Naive thymus-derived CD4-positive, alpha-beta T cell (primary cell): ENCODE measurements around the gene TTC7B. TPM values are rescaled to one million over a fixed set of nuclear protein-coding genes. Genes with fewer than 3 reads are reported as not detected.

ENCODE experiments used
- ATAC-seq: fragments of 150-1000 bp; cut with Tn5 transposase; 2 replicates; pipeline ENCODE4 v1.10.0; 2021; ENCODE audit warnings: mild to moderate bottlenecking, moderate library complexity
- CTCF ChIA-PET: fragments of 350-600 bp; sonication (Branson Sonifier 250); formaldehyde crosslinking; loops from one replicate; lab custom pipeline; 2021; ENCODE audit warnings: antibody characterized with exemption; lab: Charles Lee
- POLR2A ChIA-PET: fragments of 350-600 bp; sonication (Branson Sonifier 250); formaldehyde crosslinking; loops from one replicate; lab custom pipeline; 2021; ENCODE audit warnings: antibody characterized with exemption, inconsistent platforms; lab: Charles Lee
- DNase-seq, 9 donors: peaks; one replicate each; pipeline versions ENCODE4 v3.0.0 to v3.0.0-alpha.2; 2020 to 2022; ENCODE audit warnings: mixed read lengths in 1 of 9
- H3K27ac ChIP-seq: one replicate; pipeline ENCODE4 v1.7.0; 2013; ENCODE audit warnings: mild to moderate bottlenecking, low read depth, low read length, moderate library complexity
- H3K27me3 ChIP-seq, 2 donors: one replicate each; pipeline ENCODE4 v1.7.0; 2013; ENCODE audit warnings: low read length in 2 of 2, mild to moderate bottlenecking in 2 of 2, moderate library complexity in 2 of 2; ENCODE audit not compliant: control insufficient read depth in 2 of 2, insufficient read depth in 2 of 2
- H3K36me3 ChIP-seq, 3 experiments: 1 replicate in 2 of 3; 2 replicates in 1 of 3; pipeline ENCODE4 v1.7.0; 2013; ENCODE audit warnings: low read length in 3 of 3, mild to moderate bottlenecking in 3 of 3, moderate library complexity in 1 of 3; ENCODE audit not compliant: insufficient read depth in 3 of 3, control insufficient read depth in 2 of 3
- H3K4me1 ChIP-seq, 2 donors: one replicate each; pipeline ENCODE4 v1.7.0; 2013; ENCODE audit warnings: low read length in 2 of 2, mild to moderate bottlenecking in 2 of 2, moderate library complexity in 1 of 2; ENCODE audit not compliant: control insufficient read depth in 2 of 2, insufficient read depth in 2 of 2
- H3K4me3 ChIP-seq: 2 replicates; pipeline ENCODE4 v1.7.0; 2013; ENCODE audit warnings: mild to moderate bottlenecking, low read length
- H3K9me3 ChIP-seq, 3 experiments: 1 replicate in 2 of 3; 2 replicates in 1 of 3; pipeline ENCODE4 v1.7.0; 2013; ENCODE audit warnings: low read length in 3 of 3; ENCODE audit not compliant: control insufficient read depth in 2 of 3
- H3K27ac Mint-ChIP-seq, 9 donors: one replicate each; pipeline ENCODE4 v1.8.0; 2020 to 2022; ENCODE audit warnings: mixed read lengths in 9 of 9, mild to moderate bottlenecking in 8 of 9, moderate library complexity in 5 of 9, inconsistent platforms in 2 of 9
- H3K27me3 Mint-ChIP-seq, 5 donors: one replicate each; pipeline ENCODE4 v1.8.0; 2021 to 2022; ENCODE audit warnings: mixed read lengths in 5 of 5, mild to moderate bottlenecking in 1 of 5
- H3K36me3 Mint-ChIP-seq, 5 donors: one replicate each; pipeline ENCODE4 v1.8.0; 2020 to 2022; ENCODE audit warnings: mixed read lengths in 5 of 5, mild to moderate bottlenecking in 3 of 5, inconsistent platforms in 1 of 5
- H3K4me1 Mint-ChIP-seq, 7 donors: one replicate each; pipeline ENCODE4 v1.8.0; 2020 to 2022; ENCODE audit warnings: mixed read lengths in 7 of 7, mild to moderate bottlenecking in 3 of 7, inconsistent platforms in 1 of 7
- H3K4me3 Mint-ChIP-seq, 10 donors: one replicate each; pipeline ENCODE4 v1.8.0; 2020 to 2022; ENCODE audit warnings: mild to moderate bottlenecking in 10 of 10, mixed read lengths in 10 of 10, moderate library complexity in 6 of 10, inconsistent platforms in 2 of 10
- H3K9me3 Mint-ChIP-seq, 11 donors: one replicate each; pipeline ENCODE4 v1.8.0; 2020 to 2022; ENCODE audit warnings: mixed read lengths in 11 of 11, mild to moderate bottlenecking in 4 of 11, inconsistent platforms in 1 of 11, moderate library complexity in 1 of 11
- intact Hi-C, 2 donors: fragments of 100-400 bp; cut with micrococcal nuclease; formaldehyde crosslinking; loops; one replicate each; pipeline ENCODE4 v1.15.1; 2023
- polyA plus RNA-seq, 2 donors: library from polyadenylated mRNA; unstranded; fragments of 300-500 nt; fragmentation: Illumina TruSeq; gene quantifications; one replicate each; pipeline ENCODE4 v1.2.3, GENCODE V29; 2021
- total RNA-seq, 6 experiments: library from RNA in 5 of 6; stranded (reverse) in 5 of 6; gene quantifications; 1 replicate in 5 of 6; 2 replicates in 1 of 6; pipeline ENCODE4 v1.2.3 and lab custom pipeline; 2021 to 2026

Gene TTC7B
- total and polyA plus RNA-seq, 7 experiments from 2014 or later, result 0.08 to 9.5 (median 3.4) TPM; not detected in 2

- ATAC-seq (no peak), DNase-seq (no peak)
- no peaks in the 10 kb centered on the region for H3K9me3 ChIP-seq
- ChIA-PET POLR2A (interaction anchor here (0.8 to 4.8 kb wide), 4 partner anchors 63 to 504 kb away, joined by 3 to 58 read pairs (median 10); partner anchors contain the start of gene PSMC1), CTCF (interaction anchor here (0.7 to 3.3 kb wide), 7 partner anchors 8 to 932 kb away, joined by 3 to 22 read pairs (median 3); partner anchors contain the start of gene DGLUCY)
- intact Hi-C loops, result no loop called here
- H3K4me1 ChIP-seq, result peaks cover 7 to 21% of the 10 kb centered on the region in 2 donors
- Mint-ChIP-seq H3K27ac (peak overlapping the region in 3 of 9 donors; percentile 23 to 90 (median 89)), H3K4me1 (peaks cover 12 to 29% (median 23%) of the 10 kb centered on the region in 7 donors), H3K36me3 (peaks cover 4 to 9% (median 8%) of the 10 kb centered on the region in 5 donors), H3K4me3 (no peak overlapping the region), H3K9me3 (peaks cover 3 to 22% (median 13%) of the 10 kb centered on the region in 11 donors), H3K27me3 (peaks cover 0 to 35% (median 6%) of the 10 kb centered on the region in 5 donors)
- no peaks in the 10 kb centered on the region for H3K36me3 ChIP-seq
- no peak overlapping the region for H3K4me3 ChIP-seq
- H3K27ac ChIP-seq, result no peak overlapping the region
- no peaks in the 10 kb centered on the region for H3K27me3 ChIP-seq
Measured at GRCh38 chr14:90760078-90760444, 56.2 kb downstream of the TTC7B start.

GRCh38 chr14:90759370-90760077 lies 56.7 kb downstream of the TTC7B start:
- Histone ChIP-seq H3K4me3 (peak overlapping the region; percentile 79), H3K27me3 (no peaks in the 10 kb centered on the region), H3K27ac (peak overlapping the region; percentile 75), H3K4me1 (peaks cover 7 to 21% of the 10 kb centered on the region in 2 donors), H3K9me3 (no peaks in the 10 kb centered on the region), H3K36me3 (no peaks in the 10 kb centered on the region)
- peaks cover 4 to 9% (median 8%) of the 10 kb centered on the region in 5 donors for H3K36me3 Mint-ChIP-seq
- H3K4me1 Mint-ChIP-seq, result peaks cover 12 to 29% (median 23%) of the 10 kb centered on the region in 7 donors
- peak overlapping the region; percentile 78 to 92 (median 88) for H3K27ac Mint-ChIP-seq
- ChIA-PET POLR2A (interaction anchor here (0.8 to 4.8 kb wide), 7 partner anchors 10 to 503 kb away, joined by 3 to 58 read pairs (median 6); partner anchors contain the start of genes CALM1 and PSMC1), CTCF (interaction anchor here (0.6 to 3.3 kb wide), 13 partner anchors 8 to 933 kb away, joined by 3 to 22 read pairs (median 3); partner anchors contain the start of genes DGLUCY and RPS6KA5)
- peaks cover 3 to 21% (median 12%) of the 10 kb centered on the region in 11 donors for H3K9me3 Mint-ChIP-seq
- intact Hi-C loops, result loop anchor here (2.0 to 5.0 kb wide), 9 partner anchors 39 to 1281 kb away; partner anchors contain the start of genes PSMC1 (in 1 of the 2), RPS6KA5 (in 1 of the 2), TRIP11 (in 1 of the 2) and TTC7B (in 1 of the 2)
- peaks cover 0 to 37% (median 6%) of the 10 kb centered on the region in 5 donors for H3K27me3 Mint-ChIP-seq
- peak overlapping the region; percentile 75 to 86 (median 80) for H3K4me3 Mint-ChIP-seq
- DNase-seq (peak in 5 of 9 donors; percentile 25 to 35 (median 31)), ATAC-seq (no peak)

GRCh38 chr14:90758959-90759358 lies 57.3 kb downstream of the TTC7B start:
- ChIA-PET POLR2A (interaction anchor here (0.6 to 4.8 kb wide), 10 partner anchors 10 to 803 kb away, joined by 3 to 58 read pairs (median 5); partner anchors contain the start of genes CALM1, PSMC1 and TDP1), CTCF (interaction anchor here (0.6 to 3.3 kb wide), 14 partner anchors 9 to 819 kb away, joined by 3 to 22 read pairs (median 3); partner anchors contain the start of genes DGLUCY, PPP4R3A and RPS6KA5)
- H3K36me3 ChIP-seq, result no peaks in the 10 kb centered on the region
- H3K27ac ChIP-seq, result peak overlapping the region; percentile 75
- no peaks in the 10 kb centered on the region for H3K9me3 ChIP-seq
- peaks cover 3 to 19% (median 10%) of the 10 kb centered on the region in 11 donors for H3K9me3 Mint-ChIP-seq
- peaks cover 12 to 29% (median 23%) of the 10 kb centered on the region in 7 donors for H3K4me1 Mint-ChIP-seq
- peak overlapping the region; percentile 75 to 86 (median 80) for H3K4me3 Mint-ChIP-seq
- DNase-seq (peak in 1 of 9 donors; percentile 12), ATAC-seq (no peak)
- peaks cover 0 to 35% (median 6%) of the 10 kb centered on the region in 5 donors for H3K27me3 Mint-ChIP-seq
- H3K36me3 Mint-ChIP-seq, result peaks cover 4 to 8% (median 6%) of the 10 kb centered on the region in 5 donors
- H3K4me1 ChIP-seq, result peaks cover 7 to 21% of the 10 kb centered on the region in 2 donors
- H3K27ac Mint-ChIP-seq, result peak overlapping the region; percentile 80 to 92 (median 88)
- no peaks in the 10 kb centered on the region for H3K27me3 ChIP-seq
- intact Hi-C loops, result loop anchor here (1.0 to 5.0 kb wide), 20 partner anchors 38 to 1282 kb away; partner anchors contain the start of genes NRDE2 (in 2 of the 2), PSMC1 (in 2 of the 2), RPS6KA5 (in 2 of the 2) and EFCAB11 (in 1 of the 2)
- H3K4me3 ChIP-seq, result peak overlapping the region; percentile 79

GRCh38 chr14:90758028-90758889 lies 58.0 kb downstream of the TTC7B start:
- Histone ChIP-seq H3K9me3 (no peaks in the 10 kb centered on the region), H3K4me3 (peak overlapping the region; percentile 79), H3K27me3 (no peaks in the 10 kb centered on the region), H3K36me3 (no peaks in the 10 kb centered on the region), H3K27ac (peak overlapping the region; percentile 75), H3K4me1 (peaks cover 7 to 21% of the 10 kb centered on the region in 2 donors)
- H3K4me3 Mint-ChIP-seq, result peak overlapping the region; percentile 75 to 92 (median 86)
- peak; percentile 94 for ATAC-seq
- CTCF ChIA-PET, result interaction anchor here (0.6 to 3.3 kb wide), 13 partner anchors 10 to 819 kb away, joined by 3 to 22 read pairs (median 4); partner anchors contain the start of genes PPP4R3A and RPS6KA5
- peak overlapping the region; percentile 80 to 95 (median 90) for H3K27ac Mint-ChIP-seq
- intact Hi-C loops, result loop anchor here (1.0 to 5.0 kb wide), 20 partner anchors 37 to 1283 kb away; partner anchors contain the start of genes NRDE2 (in 2 of the 2), PSMC1 (in 2 of the 2), RPS6KA5 (in 2 of the 2) and EFCAB11 (in 1 of the 2)
- POLR2A ChIA-PET, result interaction anchor here (0.6 to 4.8 kb wide), 12 partner anchors 11 to 802 kb away, joined by 3 to 58 read pairs (median 4); partner anchors contain the start of genes CALM1, PSMC1 and TDP1
- H3K4me1 Mint-ChIP-seq, result peaks cover 12 to 29% (median 23%) of the 10 kb centered on the region in 7 donors
- peaks cover 0 to 33% (median 6%) of the 10 kb centered on the region in 5 donors for H3K27me3 Mint-ChIP-seq
- H3K36me3 Mint-ChIP-seq, result peaks cover 4 to 8% (median 4%) of the 10 kb centered on the region in 5 donors
- peaks cover 3 to 12% (median 7%) of the 10 kb centered on the region in 11 donors for H3K9me3 Mint-ChIP-seq
- DNase-seq, result peak; percentile 83 to 98 (median 92)

GRCh38 chr14:90757452-90757851 lies 58.8 kb downstream of the TTC7B start:
- Mint-ChIP-seq H3K9me3 (peaks cover under 1 to 4% (median 2%) of the 10 kb centered on the region in 11 donors), H3K27ac (peak overlapping the region in 8 of 9 donors; percentile 77 to 95 (median 90)), H3K4me3 (peak overlapping the region; percentile 75 to 92 (median 86)), H3K27me3 (peaks cover 0 to 28% (median 2%) of the 10 kb centered on the region in 5 donors), H3K36me3 (peaks cover under 1 to 4% (median 2%) of the 10 kb centered on the region in 5 donors), H3K4me1 (peaks cover 12 to 29% (median 23%) of the 10 kb centered on the region in 7 donors)
- H3K27ac ChIP-seq, result peak overlapping the region; percentile 74
- peaks cover 7 to 21% of the 10 kb centered on the region in 2 donors for H3K4me1 ChIP-seq
- H3K9me3 ChIP-seq, result no peaks in the 10 kb centered on the region
- H3K4me3 ChIP-seq, result peak overlapping the region; percentile 77
- ATAC-seq, result no peak
- ChIA-PET POLR2A (interaction anchor here (0.6 to 4.8 kb wide), 4 partner anchors 41 to 374 kb away, joined by 5 to 58 read pairs (median 14); partner anchors contain the start of gene CALM1), CTCF (interaction anchor here (1.3 to 3.3 kb wide), 3 partner anchors 61 to 389 kb away, joined by 4 to 22 read pairs (median 5); no protein-coding TSS in a partner anchor)
- H3K36me3 ChIP-seq, result no peaks in the 10 kb centered on the region
- no peaks in the 10 kb centered on the region for H3K27me3 ChIP-seq
- DNase-seq, result peak in 1 of 9 donors; percentile 5
- intact Hi-C loops, result loop anchor here (5.0 kb wide), 4 partner anchors 305 to 500 kb away; partner anchors contain the start of genes PSMC1 (in 1 of the 2) and RPS6KA5 (in 1 of the 2)
